Fibroblast of lung (primary cell): ENCODE data around the gene SAFB.
A peak's percentile ranks its signal among the peaks of the same experiment; 100 is the strongest.

ENCODE experiments used
- CTCF ChIP-seq, 2 donors: IDR thresholded peaks in 1 of 2; conservative IDR thresholded peaks in 1 of 2; 1 replicate in 1 of 2; 2 replicates in 1 of 2; pipeline ENCODE4 v1.5.1; 2011 to 2012; ENCODE audit warnings: low read length in 2 of 2, control low read depth in 1 of 2, inconsistent platforms in 1 of 2, low read depth in 1 of 2, mild to moderate bottlenecking in 1 of 2
- EZH2 ChIP-seq: IDR thresholded peaks from 2 replicates; pipeline ENCODE4 v1.5.1; 2012; ENCODE audit warnings: low read length, control low read depth, mild to moderate bottlenecking; ENCODE audit errors: missing control alignments

- no peak for TF ChIP-seq EZH2
- TF ChIP-seq CTCF (conservative IDR thresholded peaks at IDR 0.05 in 1 of 2, IDR thresholded peaks at IDR 0.05 in 1 of 2; ENCODE audit: low read depth in 1 of 2, low read length in 2 of 2): peak; percentile 23 to 27
These were observed 43.1 kb downstream of the SAFB start for GRCh38 chr19:5665781-5666513.
